HG02884 (cell line): Measurements from ENCODE around the gene PNPT1.
A peak's percentile ranks its signal among the peaks of the same experiment; 100 is the strongest.
"Not testable (repeated sequence)": the region's sequence is repeated elsewhere in the genome, so short reads cannot be mapped to it uniquely, and the experiment has no call there.

ENCODE experiments used
- ATAC-seq: cut with Tn5 transposase; IDR thresholded peaks from one replicate; pipeline ENCODE4 v1.9.1; 2021; ENCODE audit warnings: mild to moderate bottlenecking, moderate library complexity; ENCODE audit not compliant: unreplicated experiment

PNPT1 gene

GRCh38 chr2:55693181-55694125 lies at the start of gene PNPT1:
Gene PNPT1 (minus strand): TSS chr2:55693844. CDS start chr2:55693823, 21 bp downstream.
- ATAC-seq, result peak; percentile 100

- ATAC-seq, result no peak
These were observed 49.4 kb upstream of the PNPT1 start for GRCh38 chr2:55742996-55743395.

- ATAC-seq, result not testable (repeated sequence)
These were observed 42.4 kb upstream of the PNPT1 start for GRCh38 chr2:55736019-55736536.

- no peak for ATAC-seq
These were observed 41.1 kb upstream of the PNPT1 start for GRCh38 chr2:55734726-55735125.

GRCh38 chr2:55733335-55733734 lies 39.7 kb upstream of the PNPT1 start:
- no peak for ATAC-seq

- no peak for ATAC-seq
These were observed 39.2 kb upstream of the PNPT1 start for GRCh38 chr2:55732854-55733253.

GRCh38 chr2:55729136-55729685 lies 35.6 kb upstream of the PNPT1 start:
- ATAC-seq, result no peak

- no peak for ATAC-seq
These were observed 28.1 kb upstream of the PNPT1 start for GRCh38 chr2:55721596-55722215.

- ATAC-seq, result no peak
These were observed 26.8 kb upstream of the PNPT1 start for GRCh38 chr2:55720417-55720816.

- no peak for ATAC-seq
These were observed 26.2 kb upstream of the PNPT1 start for GRCh38 chr2:55719852-55720251.

GRCh38 chr2:55718165-55719008 lies 24.7 kb upstream of the PNPT1 start:
- peak; percentile 83 for ATAC-seq

GRCh38 chr2:55715626-55716025 lies 22.0 kb upstream of the PNPT1 start:
- ATAC-seq, result no peak

GRCh38 chr2:55715178-55715577 lies 21.5 kb upstream of the PNPT1 start:
- ATAC-seq, result not testable (repeated sequence)

- no peak for ATAC-seq
These were observed 18.9 kb upstream of the PNPT1 start for GRCh38 chr2:55712477-55713060.

GRCh38 chr2:55710025-55710424 lies 16.4 kb upstream of the PNPT1 start:
- ATAC-seq, result no peak

- no peak for ATAC-seq
These were observed 14.1 kb upstream of the PNPT1 start for GRCh38 chr2:55707751-55708150.

GRCh38 chr2:55706258-55706657 lies 12.6 kb upstream of the PNPT1 start:
- not testable (repeated sequence) for ATAC-seq

GRCh38 chr2:55705027-55705653 lies 11.5 kb upstream of the PNPT1 start:
- ATAC-seq, result no peak

- ATAC-seq, result no peak
These were observed 9.7 kb upstream of the PNPT1 start for GRCh38 chr2:55703350-55703749.

- not testable (repeated sequence) for ATAC-seq
These were observed 904 bp downstream of the PNPT1 start for GRCh38 chr2:55692740-55693139.
